Vagina (tissue), 2 donors: ENCODE results near the gene WDR4. TPM values are rescaled to one million over a fixed set of nuclear protein-coding genes. Genes with fewer than 3 reads are reported as not detected.
"Not testable (repeated sequence)": the region's sequence is repeated elsewhere in the genome, so short reads cannot be mapped to it uniquely, and the experiment has no call there.

ENCODE experiments used
- DNase-seq, 2 donors: peaks; one replicate each; pipeline ENCODE4 v3.0.0-alpha.2; 2017; ENCODE audit errors: extremely low spot score in 2 of 2
- H3K27ac ChIP-seq: fragments of 200-600 bp; sonication (generic); one replicate; pipeline ENCODE4 v1.5.1; 2019
- H3K27me3 ChIP-seq: fragments of 200-600 bp; sonication (generic); one replicate; pipeline ENCODE4 v1.5.1; 2019
- H3K36me3 ChIP-seq, 2 donors: fragments of 200-600 bp; sonication (generic); one replicate each; pipeline ENCODE4 v1.5.1; 2017 to 2019
- H3K4me1 ChIP-seq: fragments of 200-600 bp; sonication (generic); one replicate; pipeline ENCODE4 v1.5.1; 2019
- H3K4me3 ChIP-seq, 2 donors: fragments of 200-600 bp; sonication (generic); 1 replicate in 1 of 2; 2 replicates in 1 of 2; pipeline ENCODE4 v1.5.1; 2016 to 2019
- H3K9me3 ChIP-seq: fragments of 200-600 bp; sonication (generic); one replicate; pipeline ENCODE4 v1.5.1; 2019
- CTCF ChIP-seq, 3 experiments: fragments of 450-650 bp in 2 of 3; fragments of 200-600 bp in 1 of 3; sonication (generic) in 1 of 3; IDR thresholded peaks; one replicate each; pipeline ENCODE4 v1.5.1; 2017 to 2019; ENCODE audit warnings: antibody characterized with exemption in 3 of 3, mild to moderate bottlenecking in 2 of 3, moderate library complexity in 2 of 3
- POLR2A ChIP-seq, 2 donors: fragments of 450-650 bp; IDR thresholded peaks; one replicate each; pipeline ENCODE4 v1.6.1; 2017; ENCODE audit warnings: antibody characterized with exemption in 2 of 2, mild to moderate bottlenecking in 2 of 2, moderate library complexity in 2 of 2
- POLR2AphosphoS5 ChIP-seq, 2 donors: sonication (generic); formaldehyde crosslinking; IDR thresholded peaks; one replicate each; pipeline ENCODE4 v1.9.0; 2017; ENCODE audit warnings: antibody characterized with exemption in 2 of 2, mild to moderate bottlenecking in 2 of 2, low read depth in 1 of 2; ENCODE audit not compliant: insufficient read depth in 1 of 2
- intact Hi-C: fragments of 100-400 bp; cut with DNase I; formaldehyde crosslinking; loops from one replicate; pipeline ENCODE4 v1.15.1; 2023
- total RNA-seq: library from RNA; depleted of rRNA; stranded (reverse); fragments of >200 nt; gene quantifications from one replicate; pipeline ENCODE4 v1.2.3, GENCODE V29; 2016

The WDR4 gene
- total RNA-seq, 1 donor from 2014 or later = 23.8 TPM

DNA sequence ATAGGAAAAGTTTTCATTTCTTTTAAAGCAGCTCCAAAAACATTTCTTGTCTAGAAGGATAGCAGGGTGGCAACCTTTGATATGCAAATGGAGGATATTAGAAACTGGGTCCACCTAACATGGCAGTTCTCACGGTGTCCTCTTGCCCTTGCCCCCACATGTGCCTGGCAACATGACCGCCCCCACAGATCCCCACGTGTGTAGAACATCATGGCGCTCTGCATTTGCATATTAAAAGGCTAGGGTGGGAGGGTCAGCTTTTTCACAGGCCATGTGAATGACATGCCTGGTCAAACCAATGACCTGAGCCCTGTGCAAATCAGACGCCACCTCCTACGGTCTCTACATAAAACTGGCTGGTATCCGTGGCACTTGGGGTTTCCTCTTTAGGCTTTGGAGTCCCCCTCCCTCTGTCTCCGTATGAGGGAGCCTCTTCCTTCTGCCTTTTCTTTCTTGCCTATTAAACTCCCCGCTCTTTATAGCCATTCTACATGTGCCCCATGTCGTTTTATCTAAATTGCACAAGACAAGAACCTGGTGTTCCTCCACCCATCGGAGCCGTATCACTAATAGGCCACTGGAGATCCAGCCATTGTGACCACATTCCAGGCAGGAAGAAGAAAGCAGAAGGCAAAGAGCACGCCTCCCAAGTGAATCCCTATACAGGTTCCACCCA is 71.3 kb downstream of the WDR4 start:
- DNase-seq = peak in 1 of 2 donors; percentile 60
- intact Hi-C loops = no loop called here
- Histone ChIP-seq H3K4me3 (no peak overlapping the region), H3K27ac (no peak overlapping the region), H3K27me3 (no peaks in the 10 kb centered on the region), H3K9me3 (no peaks in the 10 kb centered on the region), H3K4me1 (no peaks in the 10 kb centered on the region), H3K36me3 (no peaks in the 10 kb centered on the region)
- TF ChIP-seq POLR2A (IDR thresholded peaks at IDR 0.05) (no peak), POLR2AphosphoS5 (IDR thresholded peaks at IDR 0.05; ENCODE audit: insufficient read depth in 1 of 2, low read depth in 1 of 2) (no peak), CTCF (IDR thresholded peaks at IDR 0.05) (no peak)

DNA sequence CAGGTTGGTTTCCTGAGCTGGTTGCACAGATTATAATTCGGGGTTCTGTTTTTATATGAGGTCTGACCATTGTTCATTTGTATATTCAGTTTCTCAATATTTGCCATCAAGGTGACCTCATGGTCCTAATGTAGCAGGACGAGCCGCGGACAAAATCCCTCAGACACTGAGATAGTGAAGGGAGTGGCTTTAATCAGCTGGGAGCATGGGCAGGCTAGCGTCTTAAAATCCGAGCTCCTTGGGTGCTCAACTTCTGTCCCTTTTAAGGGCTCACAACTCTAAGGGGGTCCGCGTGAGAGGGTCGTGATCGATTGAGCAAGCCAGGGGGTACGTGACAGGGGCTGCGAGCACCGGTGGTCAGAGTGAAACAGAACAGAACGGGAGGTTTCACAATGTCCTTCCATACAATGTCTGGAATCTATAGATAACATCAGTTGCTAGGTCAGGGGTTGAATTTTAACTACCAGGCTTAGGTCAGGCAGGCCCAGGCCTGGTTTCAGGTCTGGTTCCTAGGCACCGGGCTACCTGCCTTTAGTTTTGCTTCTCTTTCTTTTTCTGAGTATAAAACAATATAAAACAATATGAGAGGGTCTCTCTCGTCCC is 71.9 kb downstream of the WDR4 start:
- H3K4me3 ChIP-seq, H3K4me1 ChIP-seq, H3K9me3 ChIP-seq, H3K27me3 ChIP-seq, H3K36me3 ChIP-seq, intact Hi-C loops, H3K27ac ChIP-seq: not testable (repeated sequence)
- DNase-seq = peak in 1 of 2 donors; percentile 3

DNA sequence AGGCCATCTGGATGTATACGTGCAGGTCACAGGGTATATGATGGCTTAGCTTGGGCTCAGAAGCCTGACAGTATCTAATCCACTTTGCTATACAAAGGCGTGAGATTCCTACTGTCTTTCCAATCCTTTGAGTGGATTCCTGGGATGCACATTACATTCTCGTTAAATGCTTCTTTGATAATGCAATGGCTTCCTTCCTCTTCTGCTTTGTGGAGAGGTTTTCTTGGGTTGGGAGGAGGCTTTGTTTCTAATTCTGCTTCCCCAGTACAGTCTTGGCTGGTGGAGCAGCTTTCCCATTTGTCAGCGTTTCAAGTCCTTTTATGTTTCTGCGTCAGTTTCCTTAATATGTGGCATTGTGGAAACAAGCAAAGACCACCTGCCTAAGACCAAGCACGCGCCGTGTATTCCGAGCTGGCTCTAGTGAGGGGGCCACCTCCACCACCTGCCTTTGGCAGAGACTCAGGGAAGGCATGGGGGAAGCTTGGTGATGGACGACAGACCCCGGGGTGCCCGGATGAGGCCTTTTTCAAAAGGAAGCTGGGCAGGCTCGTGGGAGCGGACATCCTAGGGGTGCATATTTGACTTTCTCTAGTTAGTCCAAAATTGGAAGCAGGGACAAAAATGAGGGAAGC is 72.7 kb downstream of the WDR4 start:
- TF ChIP-seq POLR2A (IDR thresholded peaks at IDR 0.05) = no peak
- no peak for TF ChIP-seq CTCF (IDR thresholded peaks at IDR 0.05)
- TF ChIP-seq POLR2AphosphoS5 (IDR thresholded peaks at IDR 0.05; ENCODE audit: insufficient read depth in 1 of 2, low read depth in 1 of 2) = no peak
- DNase-seq = peak in 1 of 2 donors; percentile 71
- Histone ChIP-seq H3K4me1 (no peaks in the 10 kb centered on the region), H3K4me3 (no peak overlapping the region), H3K27me3 (no peaks in the 10 kb centered on the region), H3K9me3 (no peaks in the 10 kb centered on the region), H3K36me3 (no peaks in the 10 kb centered on the region), H3K27ac (no peak overlapping the region)
- intact Hi-C loops = no loop called here

DNA sequence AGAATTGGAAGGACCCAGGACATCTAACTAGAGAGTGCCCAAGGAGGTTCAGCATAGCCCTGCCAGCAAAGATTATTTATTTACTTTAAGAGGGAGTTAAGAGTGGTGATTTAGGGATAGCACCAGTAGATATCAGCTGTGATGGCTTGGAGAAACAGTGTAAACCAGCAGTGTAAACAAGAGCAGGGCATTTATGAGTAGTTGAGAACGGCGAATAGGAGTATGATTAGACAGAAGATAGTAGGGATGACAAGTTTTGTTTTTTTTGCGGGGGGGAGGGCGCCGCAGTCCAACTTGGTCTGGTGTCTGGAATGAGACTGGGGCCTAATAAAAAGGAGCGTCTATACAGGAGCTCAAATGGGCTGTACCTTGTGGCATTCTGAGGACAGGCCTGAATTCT is 77.7 kb downstream of the WDR4 start:
- intact Hi-C loops, H3K9me3 ChIP-seq, DNase-seq, H3K4me1 ChIP-seq, H3K27ac ChIP-seq, H3K27me3 ChIP-seq, H3K36me3 ChIP-seq, H3K4me3 ChIP-seq: not testable (repeated sequence)

- TF ChIP-seq CTCF (IDR thresholded peaks at IDR 0.05) (no peak), POLR2A (IDR thresholded peaks at IDR 0.05) (no peak), POLR2AphosphoS5 (IDR thresholded peaks at IDR 0.05; ENCODE audit: insufficient read depth in 1 of 2, low read depth in 1 of 2) (no peak)
- no peak overlapping the region for H3K27ac ChIP-seq
- H3K36me3 ChIP-seq = no peaks in the 10 kb centered on the region
- no peaks in the 10 kb centered on the region for H3K27me3 ChIP-seq
- no peak overlapping the region for H3K4me3 ChIP-seq
- no peak for DNase-seq
- no peaks in the 10 kb centered on the region for H3K4me1 ChIP-seq
- no peaks in the 10 kb centered on the region for H3K9me3 ChIP-seq
- intact Hi-C loops = no loop called here
Observed at GRCh38 chr21:42799948-42800347, 79.4 kb downstream of the WDR4 start.

DNA sequence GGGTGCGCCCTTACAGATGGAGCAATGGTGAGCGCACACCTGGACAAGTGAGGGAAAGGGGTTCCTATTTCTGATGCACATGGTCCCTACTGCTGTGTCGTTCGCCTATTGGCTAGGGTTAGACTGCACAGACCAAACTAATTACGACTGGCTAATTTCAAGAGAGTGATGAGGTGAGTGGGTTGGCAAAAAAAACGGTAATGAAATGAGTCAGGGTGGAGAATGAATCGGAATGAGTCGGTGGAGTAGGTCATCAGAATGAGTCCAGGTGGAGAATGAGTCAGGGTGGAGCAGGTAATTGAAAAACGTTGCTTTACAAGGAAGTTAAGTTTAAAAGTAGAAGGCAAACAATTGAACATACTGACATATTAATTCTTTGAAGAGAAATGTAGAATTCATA is 79.8 kb downstream of the WDR4 start:
- no peak for DNase-seq
- intact Hi-C loops = no loop called here

More for the DNA sequence above, 79.8 kb downstream of the WDR4 start:
- H3K4me1 ChIP-seq = no peaks in the 10 kb centered on the region
- no peak overlapping the region for H3K27ac ChIP-seq
- TF ChIP-seq CTCF (IDR thresholded peaks at IDR 0.05) = no peak
- TF ChIP-seq POLR2AphosphoS5 (IDR thresholded peaks at IDR 0.05; ENCODE audit: insufficient read depth in 1 of 2, low read depth in 1 of 2) = peak in 1 of 2 donors; percentile 27
- no peaks in the 10 kb centered on the region for H3K27me3 ChIP-seq
- H3K36me3 ChIP-seq = no peaks in the 10 kb centered on the region
- H3K4me3 ChIP-seq = no peak overlapping the region
- H3K9me3 ChIP-seq = no peaks in the 10 kb centered on the region
